ENCODE results near the gene PPDPF. TPM values are rescaled to one million over a fixed set of nuclear protein-coding genes. Genes with fewer than 3 reads are reported as not detected.
A peak's percentile ranks its signal among the peaks of the same experiment; 100 is the strongest.

PPDPF gene
- total RNA-seq, 1 donor from 2014 or later = 251 TPM

- H3K4me3 ChIP-seq (ENCODE audit: insufficient read depth, low read depth, low read length) = no peak overlapping the region
- peak overlapping the region; percentile 57 for H3K4me3 Mint-ChIP-seq (ENCODE audit: unreplicated experiment)
Measured at GRCh38 chr20:63554361-63555278, 34.1 kb downstream of the PPDPF start.

GRCh38 chr20:63555661-63556381 is 35.3 kb downstream of the PPDPF start:
- FAIRE-seq (no peak), DNase-seq (ENCODE audit: low read depth) (no peak)
- no peaks in the 10 kb centered on the region for H3K36me3 ChIP-seq (ENCODE audit: insufficient read depth, low read length)
- H3K9me3 ChIP-seq (ENCODE audit: insufficient read depth, low read depth, low read length) = no peaks in the 10 kb centered on the region
- H3K4me3 ChIP-seq (ENCODE audit: insufficient read depth, low read depth, low read length) = no peak overlapping the region
- H3K4me2 ChIP-seq (ENCODE audit: low read length) = no peak overlapping the region
- no peaks in the 10 kb centered on the region for H3K27me3 Mint-ChIP-seq (ENCODE audit: low read depth, unreplicated experiment)
- H3K27me3 ChIP-seq (ENCODE audit: insufficient read depth, low read length) = no peaks in the 10 kb centered on the region
- no peaks in the 10 kb centered on the region for H3K4me1 ChIP-seq (ENCODE audit: insufficient read depth, low read length)
- H3K79me2 ChIP-seq (ENCODE audit: insufficient read depth, low read length) = no peaks in the 10 kb centered on the region
- no peaks in the 10 kb centered on the region for H3K4me1 Mint-ChIP-seq (ENCODE audit: low read depth, unreplicated experiment)
- H3K9me3 Mint-ChIP-seq (ENCODE audit: unreplicated experiment) = no peaks in the 10 kb centered on the region
- H3K9ac ChIP-seq (ENCODE audit: low read length) = no peak overlapping the region
- H3K36me3 Mint-ChIP-seq (ENCODE audit: low read depth, unreplicated experiment) = peaks cover 5% of the 10 kb centered on the region
- H3K27ac ChIP-seq (ENCODE audit: low read depth, low read length) = no peak overlapping the region
- H3K4me3 Mint-ChIP-seq (ENCODE audit: unreplicated experiment) = no peak overlapping the region
- H3K27ac Mint-ChIP-seq (ENCODE audit: unreplicated experiment) = no peak overlapping the region
- TF ChIP-seq CTCF (IDR thresholded peaks at IDR 0.05; ENCODE audit: insufficient read depth, low read depth, low read length) (no peak), EZH2 (IDR thresholded peaks at IDR 0.05; ENCODE audit: insufficient read depth, low read length) (no peak)
- H2AFZ ChIP-seq (ENCODE audit: low read depth, low read length) = no peak overlapping the region
- no peaks in the 10 kb centered on the region for H4K20me1 ChIP-seq (ENCODE audit: insufficient read depth, low read length)

More at GRCh38 chr20:63554361-63555278, 34.1 kb downstream of the PPDPF start:
- no peak for DNase-seq (ENCODE audit: low read depth)
- Histone ChIP-seq H3K4me1 (ENCODE audit: insufficient read depth, low read length) (no peaks in the 10 kb centered on the region), H3K27me3 (ENCODE audit: insufficient read depth, low read length) (no peaks in the 10 kb centered on the region), H4K20me1 (ENCODE audit: insufficient read depth, low read length) (no peaks in the 10 kb centered on the region), H3K27ac (ENCODE audit: low read depth, low read length) (no peak overlapping the region), H3K36me3 (ENCODE audit: insufficient read depth, low read length) (no peaks in the 10 kb centered on the region), H3K9me3 (ENCODE audit: insufficient read depth, low read depth, low read length) (no peaks in the 10 kb centered on the region), H3K9ac (ENCODE audit: low read length) (no peak overlapping the region), H3K4me2 (ENCODE audit: low read length) (peak overlapping the region; percentile 87), H3K79me2 (ENCODE audit: insufficient read depth, low read length) (no peaks in the 10 kb centered on the region), H2AFZ (ENCODE audit: low read depth, low read length) (no peak overlapping the region)
- no peaks in the 10 kb centered on the region for H3K4me1 Mint-ChIP-seq (ENCODE audit: low read depth, unreplicated experiment)
- TF ChIP-seq CTCF (IDR thresholded peaks at IDR 0.05; ENCODE audit: insufficient read depth, low read depth, low read length) = no peak
- peak; percentile 7 for TF ChIP-seq EZH2 (IDR thresholded peaks at IDR 0.05; ENCODE audit: insufficient read depth, low read length)
- no peak for FAIRE-seq
- H3K9me3 Mint-ChIP-seq (ENCODE audit: unreplicated experiment) = no peaks in the 10 kb centered on the region
- no peaks in the 10 kb centered on the region for H3K27me3 Mint-ChIP-seq (ENCODE audit: low read depth, unreplicated experiment)
- H3K36me3 Mint-ChIP-seq (ENCODE audit: low read depth, unreplicated experiment) = no peaks in the 10 kb centered on the region
- no peak overlapping the region for H3K27ac Mint-ChIP-seq (ENCODE audit: unreplicated experiment)

All from astrocyte (in vitro differentiated cells and primary cell).